Skeletal muscle satellite cell (primary cell): Measurements from ENCODE around the gene CASKIN2.
"Not testable (repeated sequence)": the region's sequence is repeated elsewhere in the genome, so short reads cannot be mapped to it uniquely, and the experiment has no call there.

Source experiments
- H3K27me3 ChIP-seq: 2 replicates; pipeline ENCODE4 v1.7.0; 2013; ENCODE audit warnings: low read length; ENCODE audit not compliant: control insufficient read depth, insufficient read depth
- H3K36me3 ChIP-seq: 2 replicates; pipeline ENCODE4 v1.7.0; 2013; ENCODE audit warnings: mild to moderate bottlenecking, control low read depth, low read length; ENCODE audit not compliant: insufficient read depth
- H3K4me1 ChIP-seq: 2 replicates; pipeline ENCODE4 v1.7.0; 2013; ENCODE audit warnings: low read length; ENCODE audit not compliant: control insufficient read depth, insufficient read depth
- H3K4me2 ChIP-seq: 2 replicates; pipeline ENCODE4 v1.7.0; 2013; ENCODE audit warnings: mild to moderate bottlenecking, low read length
- H3K4me3 ChIP-seq: 2 replicates; pipeline ENCODE4 v1.7.0; 2013; ENCODE audit warnings: low read length
- H3K9ac ChIP-seq: 2 replicates; pipeline ENCODE4 v1.7.0; 2013; ENCODE audit warnings: mild to moderate bottlenecking, low read depth, low read length, moderate library complexity
- H3K9me3 ChIP-seq: replicated peaks from 2 replicates; pipeline ENCODE4 v1.7.0; 2013; ENCODE audit warnings: mild to moderate bottlenecking, control low read depth, low read length

Gene CASKIN2

DNA sequence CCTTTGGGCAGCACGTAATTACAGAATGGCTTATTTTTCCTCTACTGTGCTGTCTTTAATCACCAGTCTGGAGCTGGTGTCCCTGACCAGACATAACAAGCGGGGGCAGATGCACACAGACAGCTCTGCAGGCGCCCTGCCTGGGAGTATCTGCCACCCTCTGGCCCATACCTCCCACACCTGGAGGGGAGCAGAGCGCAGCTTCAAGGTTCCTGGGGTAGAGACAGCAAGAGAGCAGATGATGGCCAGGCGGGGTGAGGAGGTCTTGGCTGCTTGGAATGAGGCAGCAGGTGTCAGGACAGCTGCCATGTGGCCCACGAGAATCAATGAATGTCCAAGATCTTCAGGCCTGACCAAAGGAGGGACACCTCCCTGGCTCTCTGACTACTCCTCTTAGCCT, 35.1 kb downstream of the CASKIN2 start:
- Histone ChIP-seq H3K27me3 (no peaks in the 10 kb centered on the region), H3K9ac (no peak overlapping the region), H3K4me1 (peaks cover 16% of the 10 kb centered on the region), H3K4me2 (no peak overlapping the region), H3K9me3 (no peaks in the 10 kb centered on the region), H3K4me3 (no peak overlapping the region), H3K36me3 (no peaks in the 10 kb centered on the region)

- H3K9ac ChIP-seq: no peak overlapping the region
- peaks cover 17% of the 10 kb centered on the region for H3K4me1 ChIP-seq
- no peaks in the 10 kb centered on the region for H3K36me3 ChIP-seq
Observed at GRCh38 chr17:75478508-75478907, 36.8 kb downstream of the CASKIN2 start.

DNA sequence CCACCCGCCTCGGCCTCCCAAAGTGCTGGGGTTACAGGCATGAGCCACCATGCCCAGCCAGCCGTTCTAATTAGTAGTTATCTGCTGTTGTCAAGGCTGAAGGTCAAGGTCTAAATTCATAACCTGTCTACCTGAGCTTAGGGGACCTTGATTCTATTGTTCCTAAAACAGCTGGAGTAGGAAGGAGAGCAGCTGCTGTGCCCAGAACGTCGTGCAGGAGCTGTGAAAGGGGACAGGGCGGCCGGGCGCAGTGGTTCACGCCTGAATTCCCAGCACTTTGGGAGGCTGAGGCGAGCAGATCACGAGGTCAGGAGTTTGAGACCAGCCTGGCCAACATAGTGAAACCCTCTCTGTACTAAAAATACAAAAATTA, 37.9 kb downstream of the CASKIN2 start:
- peaks cover 17% of the 10 kb centered on the region for H3K4me1 ChIP-seq
- not testable (repeated sequence) for H3K4me2 ChIP-seq, H3K4me3 ChIP-seq, H3K9me3 ChIP-seq, H3K27me3 ChIP-seq, H3K9ac ChIP-seq, H3K36me3 ChIP-seq

More at GRCh38 chr17:75478508-75478907, 36.8 kb downstream of the CASKIN2 start:
- Histone ChIP-seq H3K4me2 (no peak overlapping the region), H3K27me3 (no peaks in the 10 kb centered on the region), H3K9me3 (no peaks in the 10 kb centered on the region), H3K4me3 (no peak overlapping the region)

DNA sequence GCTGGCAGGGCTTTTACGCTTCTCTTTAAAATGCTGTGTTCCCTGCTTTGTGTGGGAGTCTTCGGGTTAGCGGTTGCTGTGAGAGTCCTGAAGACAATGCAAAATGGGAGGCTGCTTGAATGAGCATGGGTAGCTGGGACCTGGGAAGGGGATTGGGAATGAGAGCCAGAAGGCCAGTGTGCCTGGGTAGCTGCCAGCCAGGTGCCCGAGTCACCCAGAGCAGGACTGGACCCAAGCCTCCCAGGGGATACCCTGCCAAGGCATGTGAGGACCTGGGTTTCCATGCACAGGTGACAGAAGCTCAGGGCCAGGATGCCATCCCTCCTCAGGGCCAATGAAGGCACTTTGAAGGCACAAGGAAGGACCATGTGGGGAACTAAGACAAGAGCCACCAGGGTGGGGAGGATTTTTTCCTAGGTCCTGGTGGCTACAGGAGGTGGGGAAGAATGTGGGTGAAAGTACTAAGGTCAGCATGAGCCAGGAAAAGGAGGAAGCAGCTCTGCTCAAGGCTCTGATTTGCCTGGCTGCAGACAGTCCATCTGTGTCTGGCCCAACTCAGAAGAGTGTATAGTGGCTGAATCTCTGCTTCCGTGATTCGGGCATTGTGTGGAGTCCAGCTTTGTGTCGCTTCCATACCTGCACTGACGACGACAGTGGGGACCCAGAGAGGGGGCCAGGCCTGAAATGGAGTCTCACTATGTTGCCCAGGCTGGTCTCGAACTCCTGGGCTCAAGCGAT, 38.4 kb downstream of the CASKIN2 start:
- peaks cover 12% of the 10 kb centered on the region for H3K36me3 ChIP-seq
- no peaks in the 10 kb centered on the region for H3K9me3 ChIP-seq
- H3K4me2 ChIP-seq: peak overlapping the region; percentile 17
- no peaks in the 10 kb centered on the region for H3K27me3 ChIP-seq
- peaks cover 17% of the 10 kb centered on the region for H3K4me1 ChIP-seq
- H3K4me3 ChIP-seq: no peak overlapping the region
- no peak overlapping the region for H3K9ac ChIP-seq

DNA sequence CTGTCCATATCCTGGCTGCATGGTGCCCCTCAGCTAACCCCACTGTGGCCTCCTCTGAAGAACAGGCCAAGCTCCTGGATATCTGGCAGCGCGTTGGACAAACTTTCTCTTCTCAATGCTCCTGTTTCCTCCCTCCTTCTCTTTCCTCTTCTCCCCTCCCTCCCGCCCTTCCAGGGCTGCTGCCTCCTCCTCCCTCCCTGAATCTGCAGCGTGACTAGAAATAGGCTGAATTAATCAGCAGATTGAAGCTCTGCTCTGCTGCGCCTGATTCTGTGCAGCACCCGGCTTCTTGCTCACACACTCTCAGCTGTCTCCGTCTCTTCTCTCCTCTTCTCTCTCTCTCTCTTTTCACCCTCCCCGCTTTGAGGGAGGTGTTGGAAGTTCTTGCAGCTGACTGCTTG, 39.1 kb downstream of the CASKIN2 start:
- no peaks in the 10 kb centered on the region for H3K27me3 ChIP-seq
- H3K9ac ChIP-seq: peak overlapping the region; percentile 48
- H3K4me3 ChIP-seq: peak overlapping the region; percentile 39
- H3K36me3 ChIP-seq: peaks cover 12% of the 10 kb centered on the region
- no peaks in the 10 kb centered on the region for H3K9me3 ChIP-seq
- H3K4me1 ChIP-seq: peaks cover 17% of the 10 kb centered on the region
- H3K4me2 ChIP-seq: peak overlapping the region; percentile 57

DNA sequence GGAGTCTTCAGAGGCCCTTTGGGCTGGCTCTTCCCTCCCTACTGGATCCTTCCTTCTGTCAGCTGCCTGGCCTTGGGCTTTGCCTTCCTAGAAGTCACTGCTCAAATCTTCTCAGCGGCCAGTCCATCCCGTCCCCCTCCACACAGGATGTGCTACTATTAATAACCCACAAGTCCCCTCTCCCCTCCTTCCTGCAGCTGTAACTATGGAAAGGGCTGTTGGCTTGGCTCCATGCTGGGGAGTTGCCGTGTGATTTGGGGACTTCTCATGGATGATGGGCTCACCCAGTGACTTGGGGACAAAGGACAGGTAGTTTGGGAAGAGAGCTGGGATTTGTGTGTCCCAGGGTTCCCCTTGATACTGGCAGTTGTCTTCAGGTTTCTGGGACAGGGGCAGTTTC, 39.5 kb downstream of the CASKIN2 start:
- Histone ChIP-seq H3K36me3 (peaks cover 12% of the 10 kb centered on the region), H3K4me1 (peaks cover 17% of the 10 kb centered on the region), H3K9me3 (no peaks in the 10 kb centered on the region), H3K9ac (peak overlapping the region; percentile 48), H3K27me3 (no peaks in the 10 kb centered on the region), H3K4me3 (peak overlapping the region; percentile 39), H3K4me2 (peak overlapping the region; percentile 57)

GRCh38 chr17:75475144-75475835, 40.0 kb downstream of the CASKIN2 start:
- no peaks in the 10 kb centered on the region for H3K9me3 ChIP-seq
- H3K36me3 ChIP-seq: peaks cover 12% of the 10 kb centered on the region
- no peak overlapping the region for H3K9ac ChIP-seq
- H3K4me1 ChIP-seq: peaks cover 17% of the 10 kb centered on the region
- H3K4me3 ChIP-seq: no peak overlapping the region
- no peaks in the 10 kb centered on the region for H3K27me3 ChIP-seq
- no peak overlapping the region for H3K4me2 ChIP-seq

DNA sequence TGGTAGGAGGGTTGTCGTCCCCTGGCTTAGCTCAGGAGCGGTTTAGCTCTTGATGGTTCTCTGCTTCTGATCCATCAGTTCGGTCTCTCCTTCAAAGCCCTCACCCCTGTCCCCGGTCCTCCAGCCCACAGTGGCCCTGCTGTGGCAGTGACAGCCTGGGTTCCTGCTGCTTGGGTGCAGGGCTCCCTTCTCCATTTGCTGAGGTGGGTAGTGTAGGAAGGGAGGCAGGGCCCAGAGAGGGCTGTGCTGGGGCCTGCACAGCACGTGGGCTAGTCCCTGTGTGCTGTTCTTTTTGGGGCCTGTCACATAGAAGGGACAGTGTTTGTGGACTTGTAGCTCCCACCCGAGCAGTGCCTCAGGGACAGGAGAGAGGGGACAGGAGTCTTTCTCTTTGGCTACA, 40.6 kb downstream of the CASKIN2 start:
- Histone ChIP-seq H3K4me2 (no peak overlapping the region), H3K9me3 (no peaks in the 10 kb centered on the region), H3K4me1 (peaks cover 17% of the 10 kb centered on the region), H3K9ac (no peak overlapping the region), H3K27me3 (no peaks in the 10 kb centered on the region), H3K4me3 (no peak overlapping the region), H3K36me3 (peaks cover 12% of the 10 kb centered on the region)

DNA sequence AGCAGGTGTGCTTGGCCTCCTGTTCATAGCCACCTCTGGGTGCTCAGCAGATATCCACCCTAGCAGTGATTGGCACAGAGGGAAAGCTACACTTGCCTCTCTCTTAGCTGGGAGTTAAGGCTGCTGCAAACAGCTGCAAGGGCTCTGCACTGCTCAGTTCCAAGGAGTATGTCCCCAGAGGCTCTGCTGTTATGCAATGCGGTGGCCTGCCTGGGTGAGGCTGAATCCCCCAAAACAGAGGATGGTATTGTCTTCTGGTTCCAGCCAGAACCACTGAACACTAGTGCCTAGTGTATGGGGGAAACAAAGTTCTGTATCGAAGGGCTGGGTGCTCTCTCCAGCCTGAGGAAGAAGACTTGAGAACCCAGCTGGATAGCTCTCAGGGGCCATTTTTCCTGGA, 42.1 kb downstream of the CASKIN2 start:
- Histone ChIP-seq H3K4me1 (peaks cover 17% of the 10 kb centered on the region), H3K4me2 (no peak overlapping the region), H3K9me3 (no peaks in the 10 kb centered on the region), H3K4me3 (no peak overlapping the region), H3K9ac (no peak overlapping the region), H3K27me3 (no peaks in the 10 kb centered on the region), H3K36me3 (peaks cover 12% of the 10 kb centered on the region)

DNA sequence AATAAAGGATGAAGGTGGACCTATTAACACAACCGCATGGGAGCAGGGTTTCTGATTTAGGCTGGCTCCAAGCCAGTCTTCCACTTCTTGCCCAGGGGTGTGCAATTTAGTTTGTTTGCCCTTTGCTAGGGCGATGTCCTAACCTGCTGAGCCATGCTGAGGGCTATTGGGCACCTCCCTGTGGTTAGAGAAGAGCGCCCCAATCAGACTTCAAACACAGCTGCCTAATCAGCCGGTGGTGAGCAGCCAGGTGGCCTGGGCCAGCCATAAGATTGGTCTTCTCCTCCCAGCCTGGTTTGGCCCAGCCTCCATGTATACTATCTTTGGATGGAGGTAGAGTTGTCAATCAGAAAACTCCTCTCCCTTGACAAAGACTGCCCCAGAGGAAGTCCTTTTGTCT, 43.2 kb downstream of the CASKIN2 start:
- Histone ChIP-seq H3K4me1 (peaks cover 17% of the 10 kb centered on the region), H3K36me3 (peaks cover 12% of the 10 kb centered on the region), H3K27me3 (no peaks in the 10 kb centered on the region), H3K9ac (no peak overlapping the region), H3K9me3 (no peaks in the 10 kb centered on the region), H3K4me3 (no peak overlapping the region), H3K4me2 (no peak overlapping the region)

DNA sequence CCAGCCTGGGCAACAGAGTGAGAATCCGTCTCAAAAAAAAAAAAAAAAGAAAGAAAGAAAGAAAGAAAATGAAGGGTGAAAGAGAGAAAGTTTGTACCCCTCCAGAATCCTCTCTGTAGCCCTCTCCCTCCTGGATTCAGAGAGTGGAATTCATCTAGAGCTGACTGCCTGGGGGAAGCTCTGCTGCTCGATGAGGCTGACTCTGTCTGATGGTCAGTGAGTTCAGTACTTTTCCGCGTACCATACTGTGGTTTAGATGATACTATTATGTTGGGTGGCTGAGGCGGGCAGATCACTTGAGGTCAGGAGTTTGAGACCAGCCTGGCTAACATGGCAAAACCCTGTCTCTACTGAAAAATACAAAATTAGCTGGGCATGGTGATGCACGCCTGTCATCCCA, 44.1 kb downstream of the CASKIN2 start:
- Histone ChIP-seq H3K4me1 (peaks cover 10% of the 10 kb centered on the region), H3K36me3 (peaks cover 12% of the 10 kb centered on the region), H3K4me3 (no peak overlapping the region), H3K9me3 (no peaks in the 10 kb centered on the region), H3K4me2 (no peak overlapping the region), H3K27me3 (no peaks in the 10 kb centered on the region), H3K9ac (no peak overlapping the region)
